Nephron progenitor cell (in vitro differentiated cells): Measurements from ENCODE around the gene AOPEP.
A peak's percentile ranks its signal among the peaks of the same experiment; 100 is the strongest.
"Not testable (repeated sequence)": the region's sequence is repeated elsewhere in the genome, so short reads cannot be mapped to it uniquely, and the experiment has no call there.

Source experiments
- DNase-seq: peaks from one replicate; pipeline ENCODE4 v3.0.0; 2021
- H3K27ac Mint-ChIP-seq: 2 replicates; pipeline ENCODE4 v1.8.0; 2021; ENCODE audit warnings: mild to moderate bottlenecking, moderate library complexity, mixed read lengths
- H3K27me3 Mint-ChIP-seq: 2 replicates; pipeline ENCODE4 v1.8.0; 2021; ENCODE audit warnings: mild to moderate bottlenecking, low read depth, mixed read lengths; ENCODE audit not compliant: poor library complexity
- H3K36me3 Mint-ChIP-seq: 2 replicates; pipeline ENCODE4 v1.8.0; 2021; ENCODE audit warnings: low read depth, mixed read lengths
- H3K4me1 Mint-ChIP-seq: 2 replicates; pipeline ENCODE4 v1.8.0; 2021; ENCODE audit warnings: mixed read lengths
- H3K4me3 Mint-ChIP-seq: 2 replicates; pipeline ENCODE4 v1.8.0; 2021; ENCODE audit warnings: mild to moderate bottlenecking, moderate library complexity, mixed read lengths
- H3K9me3 Mint-ChIP-seq: 2 replicates; pipeline ENCODE4 v1.8.0; 2021; ENCODE audit warnings: mild to moderate bottlenecking, moderate library complexity, mixed read lengths
- CTCF ChIP-seq: fragments of 200-600 bp; sonication (generic); IDR thresholded peaks from 2 replicates; pipeline ENCODE4 v1.5.0; 2021; ENCODE audit warnings: antibody characterized with exemption

Gene AOPEP

DNA sequence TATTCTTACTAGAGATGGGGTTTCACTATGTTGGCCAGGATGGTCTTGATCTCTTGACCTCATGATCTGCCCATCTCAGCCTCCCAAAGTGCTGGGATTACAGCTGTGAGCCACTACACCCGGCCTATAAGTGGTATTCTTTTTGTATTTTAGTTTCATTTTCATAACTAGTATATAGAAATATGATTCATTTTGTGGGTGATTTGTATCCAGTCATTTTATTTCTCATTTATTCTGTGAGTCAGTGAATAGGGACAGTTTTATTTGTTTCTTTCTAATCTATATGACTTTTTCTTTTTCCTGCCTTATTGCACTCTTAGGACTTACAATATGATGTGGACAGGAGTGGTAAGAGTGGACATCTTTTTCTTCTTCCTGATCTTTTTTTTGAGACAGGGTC lies 112.9 kb downstream of the AOPEP start:
- peaks cover 53% of the 10 kb centered on the region for H3K36me3 Mint-ChIP-seq

DNA sequence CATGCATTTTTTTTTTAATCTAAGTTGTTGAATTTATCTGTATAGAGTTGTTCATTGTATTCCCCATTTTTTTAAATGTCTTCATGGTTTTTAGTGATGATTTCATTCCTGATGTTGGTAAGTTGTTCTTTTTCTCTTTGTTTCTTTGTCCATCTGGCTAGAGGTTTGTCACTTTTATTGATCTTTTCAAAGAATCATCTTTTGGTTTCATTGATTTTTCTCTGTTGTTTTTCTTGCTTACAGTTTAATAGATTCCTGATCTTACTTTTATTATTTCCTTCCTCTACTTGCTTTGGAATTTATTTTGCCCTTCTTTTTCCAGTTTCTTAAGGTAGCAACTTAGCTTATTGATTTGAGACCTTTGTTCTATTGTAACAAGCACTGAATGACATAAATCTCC lies 114.2 kb downstream of the AOPEP start:
- no peak overlapping the region for H3K4me3 Mint-ChIP-seq
- no peak for TF ChIP-seq CTCF
- peak overlapping the region; percentile 55 for H3K27ac Mint-ChIP-seq
- H3K4me1 Mint-ChIP-seq, result peaks cover 30% of the 10 kb centered on the region
- peaks cover 4% of the 10 kb centered on the region for H3K27me3 Mint-ChIP-seq
- peaks cover 65% of the 10 kb centered on the region for H3K36me3 Mint-ChIP-seq
- no peak for DNase-seq
- peaks cover 47% of the 10 kb centered on the region for H3K9me3 Mint-ChIP-seq

More for the DNA sequence above, 112.9 kb downstream of the AOPEP start:
- TF ChIP-seq CTCF, result no peak
- peaks cover 4% of the 10 kb centered on the region for H3K27me3 Mint-ChIP-seq
- H3K4me1 Mint-ChIP-seq, result peaks cover 22% of the 10 kb centered on the region
- H3K27ac Mint-ChIP-seq, result no peak overlapping the region
- no peak for DNase-seq
- peaks cover 43% of the 10 kb centered on the region for H3K9me3 Mint-ChIP-seq
- no peak overlapping the region for H3K4me3 Mint-ChIP-seq

GRCh38 chr9:94843134-94843533 lies 116.6 kb downstream of the AOPEP start:
- Mint-ChIP-seq H3K27me3 (peaks cover 3% of the 10 kb centered on the region), H3K27ac (peak overlapping the region; percentile 22), H3K4me3 (no peak overlapping the region), H3K9me3 (peaks cover 35% of the 10 kb centered on the region), H3K4me1 (peaks cover 42% of the 10 kb centered on the region), H3K36me3 (peaks cover 60% of the 10 kb centered on the region)
- no peak for DNase-seq
- TF ChIP-seq CTCF, result no peak

DNA sequence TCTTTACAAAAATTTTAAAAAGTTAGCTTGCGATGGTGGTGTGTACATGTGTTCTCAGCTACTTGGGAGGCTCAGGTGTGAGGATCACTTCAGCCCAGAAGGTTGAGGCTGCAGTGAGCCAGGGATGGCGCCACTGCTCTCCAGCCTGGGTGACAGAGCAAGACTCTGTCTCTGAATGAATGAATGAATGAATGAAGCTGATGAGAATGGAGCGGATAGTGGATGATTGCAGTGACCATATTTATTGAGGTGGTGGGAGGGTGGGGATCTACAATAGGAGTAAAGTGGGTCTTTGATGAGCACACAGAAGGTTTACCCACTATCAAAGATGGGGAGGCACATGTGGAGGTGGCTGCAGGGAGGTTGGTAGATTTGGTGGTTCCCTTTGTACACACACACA lies 120.2 kb downstream of the AOPEP start:
- Mint-ChIP-seq H3K36me3 (peaks cover 31% of the 10 kb centered on the region), H3K9me3 (peaks cover 9% of the 10 kb centered on the region), H3K27ac (no peak overlapping the region), H3K4me3 (no peak overlapping the region), H3K4me1 (peaks cover 40% of the 10 kb centered on the region), H3K27me3 (no peaks in the 10 kb centered on the region)
- no peak for TF ChIP-seq CTCF
- DNase-seq, result no peak

DNA sequence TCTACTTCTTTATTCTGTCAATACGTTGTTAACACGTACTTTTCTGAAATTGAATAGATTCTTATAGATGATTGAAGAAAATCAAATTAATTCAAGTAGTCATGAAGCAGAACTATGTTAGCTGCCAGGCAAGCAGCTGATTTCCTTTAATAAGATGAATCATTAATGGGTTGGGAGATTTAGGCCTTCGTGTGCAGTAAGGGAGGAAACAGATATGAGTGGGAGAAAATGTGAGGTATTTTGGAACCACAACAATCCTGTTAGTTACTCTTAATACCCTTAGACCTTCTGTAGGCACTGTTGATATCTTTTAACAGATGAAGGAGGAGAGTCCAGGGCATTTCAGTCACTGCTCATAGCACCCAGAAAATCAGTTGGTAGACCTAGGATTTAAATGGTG lies 121.0 kb downstream of the AOPEP start:
- Mint-ChIP-seq H3K4me1 (peaks cover 47% of the 10 kb centered on the region), H3K4me3 (no peak overlapping the region), H3K27ac (no peak overlapping the region), H3K9me3 (peaks cover 9% of the 10 kb centered on the region), H3K27me3 (no peaks in the 10 kb centered on the region), H3K36me3 (peaks cover 31% of the 10 kb centered on the region)
- no peak for TF ChIP-seq CTCF
- no peak for DNase-seq

DNA sequence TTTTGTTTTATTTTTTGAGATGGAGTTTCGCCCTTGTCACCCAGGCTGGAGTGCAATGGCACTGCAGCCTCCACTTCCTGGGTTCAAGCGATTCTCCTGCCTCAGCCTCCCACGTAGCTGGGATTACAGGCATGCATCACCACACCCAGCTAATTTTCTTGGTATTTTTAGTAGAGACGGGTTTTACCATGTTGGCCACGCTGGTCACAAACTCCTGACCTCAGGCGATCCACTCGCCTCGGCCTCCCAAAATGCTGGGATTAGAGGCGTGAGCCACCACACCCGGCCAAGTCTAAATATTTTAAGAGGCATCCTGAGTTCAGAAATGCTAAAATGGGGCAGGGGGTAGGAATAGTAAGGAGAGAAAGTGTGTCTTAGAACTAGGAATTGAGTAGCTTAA lies 122.3 kb downstream of the AOPEP start:
- not testable (repeated sequence) for H3K9me3 Mint-ChIP-seq, H3K27me3 Mint-ChIP-seq, H3K27ac Mint-ChIP-seq, DNase-seq, H3K4me3 Mint-ChIP-seq
- Mint-ChIP-seq H3K4me1 (peaks cover 37% of the 10 kb centered on the region), H3K36me3 (peaks cover 25% of the 10 kb centered on the region)
